ENCODE data around the gene GPC6. TPM values are rescaled to one million over a fixed set of nuclear protein-coding genes. Genes with fewer than 3 reads are reported as not detected.

GPC6 gene
- total RNA-seq, 1 experiment from 2014 or later = 0.22 TPM

- ChIA-PET POLR2A (no interaction called here), RAD21 (ENCODE audit: low non-redundant PET in 1 of 2, low total read pairs in 2 of 2, uncharacterized antibody in 2 of 2, unreplicated experiment in 2 of 2) (no interaction called here), CTCF (no interaction called here)
- Histone ChIP-seq H2AFZ (ENCODE audit: low read depth, low read length, poor library complexity, severe bottlenecking) (no peak overlapping the region), H3K4me2 (ENCODE audit: low read length) (no peak overlapping the region), H3K36me3 (ENCODE audit: control insufficient read depth in 1 of 2, insufficient read depth in 2 of 2, low read length in 2 of 2) (no peaks in the 10 kb centered on the region), H3K79me2 (ENCODE audit: insufficient read depth, low read length) (no peaks in the 10 kb centered on the region), H3K4me3 (replicated peaks in 1 of 2; ENCODE audit: low read depth in 1 of 2, low read length in 2 of 2) (no peak overlapping the region), H3K4me1 (ENCODE audit: control insufficient read depth in 1 of 2, insufficient read depth in 2 of 2, low read length in 2 of 2) (no peaks in the 10 kb centered on the region), H3K9ac (ENCODE audit: low read length) (no peak overlapping the region), H3K27ac (ENCODE audit: low read depth, low read length) (no peak overlapping the region), H3K9me3 (ENCODE audit: control insufficient read depth in 1 of 2, insufficient read depth in 1 of 2, low read depth in 1 of 2, low read length in 2 of 2) (peaks cover 20 to 24% of the 10 kb centered on the region in 2 experiments; a peak in 3 of 4 replicates), H3K9me2 (ENCODE audit: insufficient read depth) (no peaks in the 10 kb centered on the region), H4K20me1 (ENCODE audit: insufficient read depth) (no peaks in the 10 kb centered on the region), H3K27me3 (ENCODE audit: insufficient read depth, low read length) (no peaks in the 10 kb centered on the region)
- TF ChIP-seq JUND (IDR thresholded peaks at IDR 0.05) (no peak), EZH2phosphoT487 (IDR thresholded peaks at IDR 0.05; ENCODE audit: borderline replicate concordance) (no peak), ZFX (IDR thresholded peaks at IDR 0.05) (no peak), TCF7L2 (IDR thresholded peaks at IDR 0.05; ENCODE audit: borderline replicate concordance, extremely low read depth, insufficient read depth, insufficient read length) (no peak), SRF (IDR thresholded peaks at IDR 0.05; ENCODE audit: low read depth) (no peak), FOSL1 (IDR thresholded peaks at IDR 0.05; ENCODE audit: low read depth) (no peak), RAD21 (IDR thresholded peaks at IDR 0.05; ENCODE audit: low read depth) (no peak), SP1 (IDR thresholded peaks at IDR 0.05; ENCODE audit: low read depth) (no peak), POLR2A (IDR thresholded peaks at IDR 0.05; ENCODE audit: borderline replicate concordance, extremely low read depth, insufficient read depth, insufficient read length) (no peak)
- ATAC-seq = no peak
- BruUV-seq (replicated peaks) = no TSS peak
- intact Hi-C loops (cut with micrococcal nuclease) = no loop called here
- DNase-seq (ENCODE audit: low read depth, low spot score) = no peak
Measured at GRCh38 chr13:93723316-93723715, 496.7 kb downstream of the GPC6 start.

- H3K9me3 ChIP-seq (ENCODE audit: control insufficient read depth in 1 of 2, insufficient read depth in 1 of 2, low read depth in 1 of 2, low read length in 2 of 2) = peaks cover 19 to 26% of the 10 kb centered on the region in 2 experiments; a peak in 3 of 4 replicates
- H3K4me1 ChIP-seq (ENCODE audit: control insufficient read depth in 1 of 2, insufficient read depth in 2 of 2, low read length in 2 of 2) = no peaks in the 10 kb centered on the region
- H3K4me2 ChIP-seq (ENCODE audit: low read length) = no peak overlapping the region
- no peaks in the 10 kb centered on the region for H3K79me2 ChIP-seq (ENCODE audit: insufficient read depth, low read length)
- no TSS peak for BruUV-seq (replicated peaks)
- H3K36me3 ChIP-seq (ENCODE audit: control insufficient read depth in 1 of 2, insufficient read depth in 2 of 2, low read length in 2 of 2) = no peaks in the 10 kb centered on the region
- H3K9me2 ChIP-seq (ENCODE audit: insufficient read depth) = no peaks in the 10 kb centered on the region
- intact Hi-C loops (cut with micrococcal nuclease) = no loop called here
- no peaks in the 10 kb centered on the region for H3K27me3 ChIP-seq (ENCODE audit: insufficient read depth, low read length)
- ATAC-seq = no peak
- RAD21 ChIA-PET (ENCODE audit: low non-redundant PET in 1 of 2, low total read pairs in 2 of 2, uncharacterized antibody in 2 of 2, unreplicated experiment in 2 of 2) = no interaction called here
- DNase-seq (ENCODE audit: low read depth, low spot score) = no peak
- no peak overlapping the region for H3K27ac ChIP-seq (ENCODE audit: low read depth, low read length)
- H4K20me1 ChIP-seq (ENCODE audit: insufficient read depth) = no peaks in the 10 kb centered on the region
- POLR2A ChIA-PET = no interaction called here
- H3K4me3 ChIP-seq (replicated peaks in 1 of 2; ENCODE audit: low read depth in 1 of 2, low read length in 2 of 2) = no peak overlapping the region
- no peak for TF ChIP-seq ELF1 (IDR thresholded peaks at IDR 0.05; ENCODE audit: borderline replicate concordance, low read depth)
- no peak for TF ChIP-seq CEBPB (IDR thresholded peaks at IDR 0.05; ENCODE audit: low read depth)
- TF ChIP-seq EGR1 (IDR thresholded peaks at IDR 0.05; ENCODE audit: low read depth) = no peak
- no peak for TF ChIP-seq REST (IDR thresholded peaks at IDR 0.05; ENCODE audit: low read depth)
- no peak for TF ChIP-seq POLR2A (IDR thresholded peaks at IDR 0.05; ENCODE audit: borderline replicate concordance, extremely low read depth, insufficient read depth, insufficient read length)
- CTCF ChIA-PET = no interaction called here
- no peak overlapping the region for H2AFZ ChIP-seq (ENCODE audit: low read depth, low read length, poor library complexity, severe bottlenecking)
- no peak overlapping the region for H3K9ac ChIP-seq (ENCODE audit: low read length)
Measured at GRCh38 chr13:93724187-93724586, 497.6 kb downstream of the GPC6 start.
